HEK293 (cell line): Measurements from ENCODE around the gene CYB5D1.

Experiments
- CTCF ChIP-seq: fragments of 450-650 bp; formaldehyde crosslinking; IDR thresholded peaks from 2 replicates; pipeline ENCODE4 v1.5.1; 2016; ENCODE audit warnings: missing biosample characterization, missing genetic modification characterization
- EGR2 ChIP-seq: fragments of 450-650 bp; formaldehyde crosslinking; IDR thresholded peaks from 2 replicates; pipeline ENCODE4 v1.5.1; 2016; ENCODE audit warnings: low read depth, missing biosample characterization, missing genetic modification characterization
- GLIS2 ChIP-seq: fragments of 450-650 bp; formaldehyde crosslinking; IDR thresholded peaks from 2 replicates; pipeline ENCODE4 v1.5.1; 2016; ENCODE audit warnings: missing biosample characterization, missing genetic modification characterization
- HOXD13 ChIP-seq: sonication (generic); formaldehyde crosslinking; IDR thresholded peaks from 2 replicates; pipeline ENCODE4 v1.8.0; 2022; ENCODE audit warnings: missing genetic modification reagents, borderline replicate concordance
- IKZF3 ChIP-seq: fragments of 450-650 bp; IDR thresholded peaks from 2 replicates; pipeline ENCODE4 v1.5.0; 2018; ENCODE audit warnings: missing biosample characterization, mild to moderate bottlenecking, missing genetic modification characterization, moderate library complexity
- KLF9 ChIP-seq: fragments of 450-650 bp; formaldehyde crosslinking; IDR thresholded peaks from 2 replicates; pipeline ENCODE4 v1.5.1; 2016; ENCODE audit warnings: missing biosample characterization, missing genetic modification characterization, low read depth
- PRDM6 ChIP-seq: fragments of 450-650 bp; formaldehyde crosslinking; IDR thresholded peaks from 2 replicates; pipeline ENCODE4 v1.5.1; 2017; ENCODE audit warnings: missing biosample characterization, missing genetic modification characterization
- REPIN1 ChIP-seq: fragments of 450-650 bp; formaldehyde crosslinking; IDR thresholded peaks from 2 replicates; pipeline ENCODE4 v1.5.1; 2017; ENCODE audit warnings: missing biosample characterization, missing genetic modification characterization, low read depth
- ZBTB48 ChIP-seq: fragments of 450-650 bp; formaldehyde crosslinking; IDR thresholded peaks from 2 replicates; pipeline ENCODE4 v1.5.1; 2016; ENCODE audit warnings: missing biosample characterization, missing genetic modification characterization
- ZIC2 ChIP-seq: fragments of 450-650 bp; formaldehyde crosslinking; IDR thresholded peaks from 2 replicates; pipeline ENCODE4 v1.5.1; 2016; ENCODE audit warnings: missing biosample characterization, missing genetic modification characterization
- ZNF10 ChIP-seq: fragments of 450-650 bp; formaldehyde crosslinking; IDR thresholded peaks from 2 replicates; pipeline ENCODE4 v1.5.1; 2017; ENCODE audit warnings: missing biosample characterization, missing genetic modification characterization
- ZNF174 ChIP-seq: fragments of 450-650 bp; formaldehyde crosslinking; IDR thresholded peaks from 2 replicates; pipeline ENCODE4 v1.5.0; 2017; ENCODE audit warnings: missing biosample characterization, mild to moderate bottlenecking, missing genetic modification characterization
- ZNF280C ChIP-seq: fragments of 450-650 bp; formaldehyde crosslinking; IDR thresholded peaks from 2 replicates; pipeline ENCODE4 v1.5.1; 2016; ENCODE audit warnings: missing biosample characterization, missing genetic modification characterization
- ZNF354C ChIP-seq: fragments of 450-650 bp; formaldehyde crosslinking; IDR thresholded peaks from 2 replicates; pipeline ENCODE4 v1.5.1; 2016; ENCODE audit warnings: missing biosample characterization, missing genetic modification characterization, low read depth, borderline replicate concordance
- ZNF366 ChIP-seq: fragments of 450-650 bp; formaldehyde crosslinking; conservative IDR thresholded peaks from 2 replicates; pipeline ENCODE4 v1.5.1; 2016; ENCODE audit warnings: missing biosample characterization, missing genetic modification characterization
- ZNF391 ChIP-seq: fragments of 450-650 bp; formaldehyde crosslinking; IDR thresholded peaks from 2 replicates; pipeline ENCODE4 v1.5.1; 2016; ENCODE audit warnings: low read depth, missing biosample characterization, missing genetic modification characterization, borderline replicate concordance
- ZNF404 ChIP-seq: fragments of 450-650 bp; formaldehyde crosslinking; IDR thresholded peaks from 2 replicates; pipeline ENCODE4 v1.5.1; 2017; ENCODE audit warnings: missing biosample characterization, missing genetic modification characterization
- ZNF529 ChIP-seq: fragments of 450-650 bp; formaldehyde crosslinking; IDR thresholded peaks from 2 replicates; pipeline ENCODE4 v1.5.1; 2017; ENCODE audit warnings: missing genetic modification characterization, missing biosample characterization; ENCODE audit not compliant: insufficient replicate concordance
- ZNF544 ChIP-seq: fragments of 450-650 bp; formaldehyde crosslinking; IDR thresholded peaks from 2 replicates; pipeline ENCODE4 v1.5.0; 2017; ENCODE audit warnings: missing biosample characterization, missing genetic modification characterization
- ZNF548 ChIP-seq: fragments of 450-650 bp; formaldehyde crosslinking; IDR thresholded peaks from 2 replicates; pipeline ENCODE4 v1.5.1; 2016; ENCODE audit warnings: missing biosample characterization, missing genetic modification characterization
- ZNF555 ChIP-seq: fragments of 450-650 bp; formaldehyde crosslinking; conservative IDR thresholded peaks from 2 replicates; pipeline ENCODE4 v1.5.1; 2017; ENCODE audit warnings: missing biosample characterization, mild to moderate bottlenecking, missing genetic modification characterization, inconsistent platforms
- ZNF596 ChIP-seq: fragments of 450-650 bp; IDR thresholded peaks from 2 replicates; pipeline ENCODE4 v1.5.0; 2018; ENCODE audit warnings: missing biosample characterization, mild to moderate bottlenecking, missing genetic modification characterization, moderate library complexity
- ZNF660 ChIP-seq: fragments of 450-650 bp; IDR thresholded peaks from 2 replicates; pipeline ENCODE4 v1.5.1; 2018; ENCODE audit warnings: missing biosample characterization, mild to moderate bottlenecking, missing genetic modification characterization
- ZNF670 ChIP-seq: fragments of 450-650 bp; formaldehyde crosslinking; IDR thresholded peaks from 2 replicates; pipeline ENCODE4 v1.5.1; 2016; ENCODE audit warnings: missing biosample characterization, missing genetic modification characterization, low read depth
- ZNF692 ChIP-seq: fragments of 450-650 bp; formaldehyde crosslinking; IDR thresholded peaks from 2 replicates; pipeline ENCODE4 v1.5.1; 2016; ENCODE audit warnings: missing biosample characterization, missing genetic modification characterization
- ZNF785 ChIP-seq: fragments of 450-650 bp; formaldehyde crosslinking; IDR thresholded peaks from 2 replicates; pipeline ENCODE4 v1.5.1; 2016; ENCODE audit warnings: missing biosample characterization, missing genetic modification characterization
- ZNF791 ChIP-seq: fragments of 450-650 bp; formaldehyde crosslinking; IDR thresholded peaks from 2 replicates; pipeline ENCODE4 v1.5.1; 2016; ENCODE audit warnings: missing biosample characterization, missing genetic modification characterization
- ZNF830 ChIP-seq: fragments of 450-650 bp; IDR thresholded peaks from 2 replicates; pipeline ENCODE4 v1.5.0; 2018; ENCODE audit warnings: missing biosample characterization, missing genetic modification characterization, low read depth, mild to moderate bottlenecking, moderate library complexity
- ZXDB ChIP-seq: fragments of 450-650 bp; formaldehyde crosslinking; IDR thresholded peaks from 2 replicates; pipeline ENCODE4 v1.5.1; 2016; ENCODE audit warnings: missing biosample characterization, missing genetic modification characterization
- TF ChIP-seq, protein P1 (sequence below): fragments of 450-650 bp; formaldehyde crosslinking; IDR thresholded peaks from 2 replicates; pipeline ENCODE4 v1.5.1; 2016; ENCODE audit warnings: missing biosample characterization, missing genetic modification characterization

CYB5D1 gene

DNA sequence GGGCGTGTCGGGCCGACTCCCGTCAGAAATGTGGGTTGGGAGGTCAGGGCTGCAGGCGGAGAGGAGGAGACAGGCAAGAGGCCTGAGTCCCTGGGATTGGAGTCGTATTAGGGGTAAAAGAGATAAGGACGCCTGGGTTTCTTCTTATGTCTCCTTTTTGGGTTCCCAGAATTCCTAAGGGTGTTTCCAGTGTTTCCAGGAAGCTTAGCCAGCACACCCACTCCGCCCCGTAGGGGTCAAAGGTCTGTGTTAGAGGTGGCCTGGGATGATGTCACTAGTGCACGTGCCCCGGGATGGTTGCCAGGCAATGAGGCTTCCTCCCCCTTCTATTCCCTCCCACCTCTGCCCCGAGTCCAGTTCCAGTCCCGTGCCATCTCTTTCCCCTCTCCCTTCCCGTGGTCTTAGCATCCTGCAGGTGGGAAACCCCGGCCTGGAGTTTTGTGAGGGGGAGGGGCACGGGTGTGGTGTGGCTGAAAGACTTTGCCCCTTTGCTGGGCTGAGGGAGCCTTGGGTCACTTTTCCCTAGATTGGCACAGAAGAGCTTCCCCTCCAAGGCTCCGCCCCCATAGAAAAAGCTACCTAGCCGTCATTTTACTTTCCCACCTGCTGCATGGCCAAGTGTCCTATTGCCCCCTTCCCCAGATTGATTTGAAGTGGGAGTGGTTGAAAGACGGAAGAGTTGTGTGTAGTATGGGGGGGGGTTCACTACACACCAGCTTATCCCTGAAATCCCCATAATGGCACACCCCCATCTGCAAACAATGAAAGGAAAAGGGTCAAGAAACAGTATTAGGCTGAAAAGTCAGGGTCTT, 21.0 kb upstream of the CYB5D1 start (continued):
- TF ChIP-seq ZNF692, result peak; percentile 98
- no peak for TF ChIP-seq ZNF404 (tag by site-specific recombination)
- TF ChIP-seq ZNF785, result peak; percentile 68; the same call in 1 of the 2 replicates
- peak; percentile 99 for TF ChIP-seq ZBTB48 (tag by site-specific recombination)
- peak; percentile 99 for TF ChIP-seq ZNF391 (tag by site-specific recombination)
- TF ChIP-seq PRDM6, result peak; percentile 60; the same call in 1 of the 2 replicates
- peak; percentile 99 for TF ChIP-seq KLF9 (tag by site-specific recombination)
- peak; percentile 72 for TF ChIP-seq ZNF596 (tag by site-specific recombination)
- TF ChIP-seq IKZF3 (tag by site-specific recombination), result peak; percentile 99
- peak; percentile 71; the same call in 1 of the 2 replicates for TF ChIP-seq ZNF10 (tag by site-specific recombination)
- no peak for TF ChIP-seq ZNF174 (tag by site-specific recombination)
- TF ChIP-seq ZNF830, result no peak
- no peak for TF ChIP-seq ZNF354C (tag by site-specific recombination)
- no peak for TF ChIP-seq ZNF555
- no peak for TF ChIP-seq HOXD13 (CRISPR knock-in tag)
- peak; percentile 87 for TF ChIP-seq ZIC2 (tag by site-specific recombination)
- TF ChIP-seq, protein P1, sequence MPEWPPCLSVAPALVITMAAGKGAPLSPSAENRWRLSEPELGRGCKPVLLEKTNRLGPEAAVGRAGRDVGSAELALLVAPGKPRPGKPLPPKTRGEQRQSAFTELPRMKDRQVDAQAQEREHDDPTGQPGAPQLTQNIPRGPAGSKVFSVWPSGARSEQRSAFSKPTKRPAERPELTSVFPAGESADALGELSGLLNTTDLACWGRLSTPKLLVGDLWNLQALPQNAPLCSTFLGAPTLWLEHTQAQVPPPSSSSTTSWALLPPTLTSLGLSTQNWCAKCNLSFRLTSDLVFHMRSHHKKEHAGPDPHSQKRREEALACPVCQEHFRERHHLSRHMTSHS, result no peak
- TF ChIP-seq ZNF660, result peak; percentile 97
- peak; percentile 97 for TF ChIP-seq ZXDB (tag by site-specific recombination)
- peak; percentile 88 for TF ChIP-seq GLIS2
- no peak for TF ChIP-seq ZNF280C (tag by site-specific recombination)
- TF ChIP-seq ZNF670 (tag by site-specific recombination), result no peak
- TF ChIP-seq ZNF548 (tag by site-specific recombination), result no peak
- peak; percentile 61; the same call in 1 of the 2 replicates for TF ChIP-seq REPIN1 (tag by site-specific recombination)
- no peak for TF ChIP-seq ZNF529
- peak; percentile 98 for TF ChIP-seq EGR2
- TF ChIP-seq CTCF (tag by site-specific recombination), result no peak
- no peak for TF ChIP-seq ZNF791
- TF ChIP-seq ZNF544, result no peak
- TF ChIP-seq ZNF366 (tag by site-specific recombination), result peak; percentile 88
